GM12878 (cell line): ENCODE measurements around the gene DCAF11. TPM values are rescaled to one million over a fixed set of nuclear protein-coding genes. Genes with fewer than 3 reads are reported as not detected.

Experiments
- ATAC-seq: fragments of 200-7000 bp; cut with Tn5 transposase; 3 replicates; pipeline ENCODE4 v1.9.1; 2020; ENCODE audit warnings: mild to moderate bottlenecking, moderate library complexity
- BruUV-seq: library from RNA; stranded (reverse); fragments of 400-500 nt; replicated peaks from 2 replicates; lab custom pipeline; 2021; lab: Mats Ljungman, UMichigan
- CTCF ChIA-PET: fragments of 300-600 bp; sonication (Branson Sonifier 250); formaldehyde crosslinking; extraction: SDS; loops from one replicate; lab custom pipeline; 2021; ENCODE audit warnings: inconsistent platforms; lab: Yijun Ruan, JAX
- POLR2A ChIA-PET: fragments of 350-600 bp; formaldehyde crosslinking; extraction: SDS; loops from one replicate; lab custom pipeline; 2021; ENCODE audit warnings: inconsistent platforms; lab: Charles Lee
- RAD21 ChIA-PET: fragments of 300-600 bp; sonication (Branson Sonifier 250); formaldehyde crosslinking; loops from one replicate; lab custom pipeline; 2023; ENCODE audit warnings: antibody characterized with exemption; ENCODE audit not compliant: unreplicated experiment; lab: Charles Lee
- SMC1A ChIA-PET: fragments of 300-600 bp; sonication (Branson Sonifier 250); formaldehyde crosslinking; loops from one replicate; lab custom pipeline; 2023; ENCODE audit not compliant: unreplicated experiment, uncharacterized antibody; lab: Charles Lee
- DNase-seq: peaks from one replicate; pipeline ENCODE4 v3.0.0-alpha.2; 2011; ENCODE audit warnings: low read depth, low spot score
- FAIRE-seq: peaks from 3 replicates; lab custom pipeline; 2011; peaks lifted over from hg19 to GRCh38; lab: Jason Lieb, UNC
- H2AFZ ChIP-seq: 2 replicates; pipeline ENCODE4 v1.6.0; 2011; ENCODE audit warnings: low read depth, low read length, control low read depth; ENCODE audit not compliant: control insufficient read depth
- H3K27ac ChIP-seq: 2 replicates; pipeline ENCODE4 v1.5.1; 2011; ENCODE audit warnings: control low read depth; ENCODE audit not compliant: control insufficient read depth, insufficient read depth
- H3K27me3 ChIP-seq, 2 experiments: replicated peaks in 1 of 2; 2 replicates each; pipeline versions ENCODE4 v1.6.0 to v1.6.1; 2011; ENCODE audit warnings: low read length in 1 of 2; ENCODE audit not compliant: control insufficient read depth in 2 of 2, insufficient read depth in 2 of 2
- H3K36me3 ChIP-seq, 2 experiments: 2 replicates each; pipeline ENCODE4 v1.5.1; 2011; ENCODE audit warnings: low read length in 1 of 2; ENCODE audit not compliant: control insufficient read depth in 2 of 2, insufficient read depth in 2 of 2
- H3K4me1 ChIP-seq: 2 replicates; pipeline ENCODE4 v1.6.1; 2011; ENCODE audit warnings: mild to moderate bottlenecking, low read length, moderate library complexity, mixed read lengths; ENCODE audit not compliant: control insufficient read depth, insufficient read depth
- H3K4me2 ChIP-seq: 2 replicates; pipeline ENCODE4 v1.6.0; 2011; ENCODE audit warnings: control low read depth; ENCODE audit not compliant: control insufficient read depth, insufficient read depth
- H3K4me3 ChIP-seq: fragments of 200-600 bp; sonication (generic); 2 replicates; pipeline ENCODE4 v1.5.1; 2016
- H3K79me2 ChIP-seq: 2 replicates; pipeline ENCODE4 v1.6.0; 2011; ENCODE audit warnings: low read length; ENCODE audit not compliant: control insufficient read depth, insufficient read depth
- H3K9ac ChIP-seq: 2 replicates; pipeline ENCODE4 v1.8.0; 2011; ENCODE audit warnings: low read length, control low read depth, mixed read lengths; ENCODE audit not compliant: control insufficient read depth, insufficient read depth
- H3K9me3 ChIP-seq: replicated peaks from 3 replicates; pipeline ENCODE4 v1.5.1; 2011; ENCODE audit warnings: mild to moderate bottlenecking, low read length; ENCODE audit not compliant: control insufficient read depth, insufficient read depth
- H4K20me1 ChIP-seq: 2 replicates; pipeline ENCODE4 v1.6.0; 2011; ENCODE audit not compliant: control insufficient read depth, insufficient read depth
- BCL11A ChIP-seq: IDR thresholded peaks from 2 replicates; pipeline ENCODE4 v1.6.1; 2011; ENCODE audit warnings: low read depth, low read length
- BHLHE40 ChIP-seq, 2 experiments: fragments of 450-650 bp in 1 of 2; IDR thresholded peaks; 2 replicates each; pipeline ENCODE4 v1.6.1; 2011 to 2017; ENCODE audit warnings: low read depth in 2 of 2, borderline replicate concordance in 1 of 2, improper control_type of control experiment in 1 of 2, low read length in 1 of 2, mild to moderate bottlenecking in 1 of 2
- CHD1 ChIP-seq: IDR thresholded peaks from 2 replicates; pipeline ENCODE4 v1.6.1; 2012; ENCODE audit warnings: low read depth, low read length, improper control_type of control experiment
- CHD4 ChIP-seq: fragments of 200-600 bp; sonication (generic); IDR thresholded peaks from 2 replicates; pipeline ENCODE4 v1.6.1; 2016; ENCODE audit warnings: mild to moderate bottlenecking
- ETV6 ChIP-seq, 2 experiments: fragments of 450-650 bp in 1 of 2; IDR thresholded peaks in 1 of 2; conservative IDR thresholded peaks in 1 of 2; 2 replicates each; pipeline ENCODE4 v1.6.1; 2014; ENCODE audit warnings: antibody characterized with exemption in 1 of 2, borderline replicate concordance in 1 of 2, low read depth in 1 of 2, mild to moderate bottlenecking in 1 of 2, moderate library complexity in 1 of 2
- FOS ChIP-seq: IDR thresholded peaks from 3 replicates; pipeline ENCODE4 v1.6.1; 2011; ENCODE audit warnings: borderline replicate concordance; ENCODE audit not compliant: insufficient read length; ENCODE audit errors: extremely low read depth
- GATAD2B ChIP-seq: fragments of 450-650 bp; conservative IDR thresholded peaks from 2 replicates; pipeline ENCODE4 v1.6.1; 2017; ENCODE audit warnings: low read depth, mild to moderate bottlenecking, moderate library complexity
- IKZF1 ChIP-seq: fragments of 450-650 bp; conservative IDR thresholded peaks from 2 replicates; pipeline ENCODE4 v1.6.1; 2017; ENCODE audit warnings: antibody characterized with exemption, mild to moderate bottlenecking
- JUND ChIP-seq: IDR thresholded peaks from 2 replicates; pipeline ENCODE4 v1.6.1; 2012; ENCODE audit warnings: low read depth, mild to moderate bottlenecking, low read length, improper control_type of control experiment, moderate library complexity
- MTA2 ChIP-seq: fragments of 450-650 bp; IDR thresholded peaks from 2 replicates; pipeline ENCODE4 v1.6.1; 2016; ENCODE audit warnings: low read depth, mild to moderate bottlenecking, moderate library complexity
- NR2C1 ChIP-seq: fragments of 450-650 bp; IDR thresholded peaks from 2 replicates; pipeline ENCODE4 v1.6.1; 2017; ENCODE audit warnings: antibody characterized with exemption, mild to moderate bottlenecking, moderate library complexity
- POU2F2 ChIP-seq: IDR thresholded peaks from 3 replicates; pipeline ENCODE4 v1.6.1; 2011; ENCODE audit warnings: low read depth, mild to moderate bottlenecking, low read length, borderline replicate concordance
- RAD21 ChIP-seq: IDR thresholded peaks from 2 replicates; pipeline ENCODE4 v1.6.1; 2011; ENCODE audit warnings: mild to moderate bottlenecking, low read depth, low read length, moderate library complexity; ENCODE audit not compliant: insufficient read depth
- RUNX3 ChIP-seq: IDR thresholded peaks from 2 replicates; pipeline ENCODE4 v1.6.1; 2012; ENCODE audit warnings: low read length, inconsistent platforms
- TARDBP ChIP-seq: IDR thresholded peaks from 2 replicates; pipeline ENCODE4 v1.6.1; 2016; ENCODE audit warnings: borderline replicate concordance
- TBL1XR1 ChIP-seq: IDR thresholded peaks from 2 replicates; pipeline ENCODE4 v1.6.1; 2012; ENCODE audit warnings: low read depth, low read length, improper control_type of control experiment
- ZNF24 ChIP-seq: fragments of 450-650 bp; IDR thresholded peaks from 2 replicates; pipeline ENCODE4 v1.6.1; 2017; ENCODE audit warnings: antibody characterized with exemption, mild to moderate bottlenecking
- WGBS: methylation state at CpG from one replicate; pipeline ENCODE4 v1.1.6; 2016; ENCODE audit warnings: low lambda C conversion rate; ENCODE audit not compliant: insufficient replicate concordance, insufficient coverage; ENCODE audit errors: missing lambda C conversion rate; 5-methylcytosine and 5-hydroxymethylcytosine counted together
- in situ Hi-C: fragments of 300-500 bp; cut with MboI; formaldehyde crosslinking; loops from 9 replicates; pipeline ENCODE4 v1.14.3; 2018; ENCODE audit warnings: mixed read lengths
- intact Hi-C: fragments of 100-400 bp; cut with micrococcal nuclease; formaldehyde crosslinking; loops from one replicate; pipeline ENCODE4 v1.14.2; 2022; ENCODE audit not compliant: unreplicated experiment
- polyA plus RNA-seq, 11 experiments: library from polyadenylated mRNA; depleted of rRNA in 4 of 11; unstranded in 6 of 11; stranded (reverse) in 5 of 11; fragments of >200 nt; fragmentation: Nextera tagmentation in 4 of 11; fragmentation: Illumina TruSeq in 1 of 11; extraction: Ambion mirVana in 4 of 11; extraction: Trizol in 1 of 11; gene quantifications; 1 replicate in 1 of 11; 2 replicates in 10 of 11; pipeline versions ENCODE4 v1.2.1 to v1.2.3, GENCODE V29; 2011 to 2016; ENCODE audit warnings: inconsistent platforms in 2 of 11, missing spikeins in 2 of 11, low read depth in 1 of 11
- total RNA-seq, 4 experiments: library from RNA; depleted of rRNA in 3 of 4; stranded (reverse); fragments of >200 nt in 3 of 4; fragmentation: Illumina TruSeq in 1 of 4; extraction: Trizol in 1 of 4; gene quantifications; 2 replicates each; pipeline versions ENCODE4 v1.2.1 to v1.2.3, GENCODE V29; 2013 to 2021
- TF ChIP-seq, protein P1 (sequence below): fragments of 450-650 bp; IDR thresholded peaks from 2 replicates; pipeline ENCODE4 v1.6.1; 2017; ENCODE audit warnings: antibody characterized with exemption, mild to moderate bottlenecking, moderate library complexity
- TF ChIP-seq, protein P2 (sequence below): IDR thresholded peaks from 2 replicates; pipeline ENCODE4 v1.6.1; 2011; ENCODE audit warnings: low read depth, mild to moderate bottlenecking, low read length, moderate library complexity, borderline replicate concordance; ENCODE audit errors: extremely low read depth
- TF ChIP-seq, protein P3 (sequence below): IDR thresholded peaks from 2 replicates; pipeline ENCODE4 v1.6.1; 2012; ENCODE audit warnings: low read depth, low read length, improper control_type of control experiment

The DCAF11 gene
- total and polyA plus RNA-seq, 10 of the 15 experiments (the other 5 are each of a cell fraction or from before 2014, with no cell fraction given), result 13.4 to 91.2 (median 68.7) TPM

DNA sequence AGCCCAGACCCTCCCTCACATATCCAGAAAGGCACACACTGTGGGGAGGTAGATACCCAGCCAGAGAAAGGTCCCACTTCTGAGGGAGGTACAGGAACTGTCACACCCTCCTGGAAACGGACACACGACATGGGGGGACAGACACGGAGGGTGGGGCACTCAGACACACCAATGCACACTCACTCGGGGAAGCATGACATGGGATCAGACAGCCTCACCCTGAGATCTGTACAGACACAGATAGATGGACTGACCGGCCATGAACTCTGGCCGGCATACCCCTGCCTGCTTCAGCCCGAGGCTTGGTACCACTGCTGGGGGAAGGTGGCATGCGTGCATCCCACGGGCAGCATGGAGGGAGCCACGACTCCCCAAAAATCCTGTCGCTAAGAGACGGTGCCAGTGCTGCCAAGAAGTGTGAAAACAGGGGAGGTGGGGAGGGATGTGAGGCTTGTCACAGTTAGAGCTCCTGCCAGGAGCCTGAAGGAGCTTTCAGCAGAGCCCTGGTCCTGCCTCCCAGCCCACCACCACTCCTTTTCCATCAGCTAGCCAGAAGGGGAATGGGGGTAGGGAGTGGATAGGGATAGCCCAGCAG lies 42.6 kb upstream of the DCAF11 start (continued):
- no peak for TF ChIP-seq TBL1XR1
- TF ChIP-seq, protein P1, sequence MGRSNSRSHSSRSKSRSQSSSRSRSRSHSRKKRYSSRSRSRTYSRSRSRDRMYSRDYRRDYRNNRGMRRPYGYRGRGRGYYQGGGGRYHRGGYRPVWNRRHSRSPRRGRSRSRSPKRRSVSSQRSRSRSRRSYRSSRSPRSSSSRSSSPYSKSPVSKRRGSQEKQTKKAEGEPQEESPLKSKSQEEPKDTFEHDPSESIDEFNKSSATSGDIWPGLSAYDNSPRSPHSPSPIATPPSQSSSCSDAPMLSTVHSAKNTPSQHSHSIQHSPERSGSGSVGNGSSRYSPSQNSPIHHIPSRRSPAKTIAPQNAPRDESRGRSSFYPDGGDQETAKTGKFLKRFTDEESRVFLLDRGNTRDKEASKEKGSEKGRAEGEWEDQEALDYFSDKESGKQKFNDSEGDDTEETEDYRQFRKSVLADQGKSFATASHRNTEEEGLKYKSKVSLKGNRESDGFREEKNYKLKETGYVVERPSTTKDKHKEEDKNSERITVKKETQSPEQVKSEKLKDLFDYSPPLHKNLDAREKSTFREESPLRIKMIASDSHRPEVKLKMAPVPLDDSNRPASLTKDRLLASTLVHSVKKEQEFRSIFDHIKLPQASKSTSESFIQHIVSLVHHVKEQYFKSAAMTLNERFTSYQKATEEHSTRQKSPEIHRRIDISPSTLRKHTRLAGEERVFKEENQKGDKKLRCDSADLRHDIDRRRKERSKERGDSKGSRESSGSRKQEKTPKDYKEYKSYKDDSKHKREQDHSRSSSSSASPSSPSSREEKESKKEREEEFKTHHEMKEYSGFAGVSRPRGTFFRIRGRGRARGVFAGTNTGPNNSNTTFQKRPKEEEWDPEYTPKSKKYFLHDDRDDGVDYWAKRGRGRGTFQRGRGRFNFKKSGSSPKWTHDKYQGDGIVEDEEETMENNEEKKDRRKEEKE, result no peak
- no peak for TF ChIP-seq MTA2
- TF ChIP-seq RAD21, result no peak
- TF ChIP-seq IKZF1, result no peak
- no peak for TF ChIP-seq BCL11A
- TF ChIP-seq TARDBP, result no peak

DNA sequence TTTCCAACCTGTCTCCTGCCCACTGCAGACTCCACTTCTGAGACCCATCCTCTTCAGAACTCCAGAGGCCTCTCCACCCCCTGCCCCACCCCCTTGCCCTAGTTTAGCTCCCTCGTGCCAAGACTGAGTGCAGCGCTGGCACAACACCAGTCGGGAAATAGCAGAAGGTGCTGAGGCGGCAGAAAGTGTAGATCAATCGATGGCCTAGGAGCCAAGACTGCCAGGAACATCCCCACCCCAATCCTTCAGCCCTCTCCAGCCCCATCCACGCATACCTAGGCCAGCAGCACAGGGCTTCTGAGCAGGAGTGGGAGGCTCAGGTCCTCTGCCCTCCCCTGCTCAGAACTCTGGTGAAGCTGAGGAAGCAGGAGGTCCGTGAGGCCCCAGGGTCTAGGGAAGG lies 42.1 kb upstream of the DCAF11 start:
- FAIRE-seq, result no peak
- in situ Hi-C loops, result no loop called here

More for the DNA sequence above, 42.1 kb upstream of the DCAF11 start:
- Histone ChIP-seq H3K27me3 (no peaks in the 10 kb centered on the region; a peak in 1 of 4 replicates), H3K4me2 (no peak overlapping the region), H3K27ac (no peak overlapping the region), H3K9me3 (no peaks in the 10 kb centered on the region), H3K9ac (no peak overlapping the region), H3K36me3 (no peaks in the 10 kb centered on the region), H4K20me1 (no peaks in the 10 kb centered on the region; the same call in 1 of the 2 replicates), H3K4me1 (peaks cover 16% of the 10 kb centered on the region), H3K79me2 (no peaks in the 10 kb centered on the region), H3K4me3 (no peak overlapping the region), H2AFZ (no peak overlapping the region)
- SMC1A ChIA-PET, result interaction anchor here (1.1 to 1.6 kb wide), 3 partner anchors 14 to 20 kb away, joined by 3 to 4 read pairs (median 4); no protein-coding TSS in a partner anchor
- RAD21 ChIA-PET, result no interaction called here
- no TSS peak for BruUV-seq
- ATAC-seq (no peak), DNase-seq (no peak)
- intact Hi-C loops, result no loop called here
- POLR2A ChIA-PET, result interaction anchor here (1.7 kb wide), 1 partner anchor 9 kb away, joined by 7 read pairs; no protein-coding TSS in a partner anchor
- TF ChIP-seq GATAD2B (no peak), ETV6 (conservative IDR thresholded peaks at IDR 0.05 in 1 of 2, IDR thresholded peaks at IDR 0.05 in 1 of 2; ENCODE audit: borderline replicate concordance in 1 of 2, low read depth in 1 of 2) (no peak), RUNX3 (no peak), ZNF24 (no peak), FOS (no peak), RAD21 (no peak), CHD1 (no peak), NR2C1 (no peak), JUND (no peak), POU2F2 (no peak), CHD4 (no peak), BHLHE40 (IDR thresholded peaks at IDR 0.05; ENCODE audit: borderline replicate concordance in 1 of 2, low read depth in 2 of 2, low read length in 1 of 2) (no peak)
- TF ChIP-seq, protein P2, sequence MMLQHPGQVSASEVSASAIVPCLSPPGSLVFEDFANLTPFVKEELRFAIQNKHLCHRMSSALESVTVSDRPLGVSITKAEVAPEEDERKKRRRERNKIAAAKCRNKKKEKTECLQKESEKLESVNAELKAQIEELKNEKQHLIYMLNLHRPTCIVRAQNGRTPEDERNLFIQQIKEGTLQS, result no peak
- TF ChIP-seq, protein P3, sequence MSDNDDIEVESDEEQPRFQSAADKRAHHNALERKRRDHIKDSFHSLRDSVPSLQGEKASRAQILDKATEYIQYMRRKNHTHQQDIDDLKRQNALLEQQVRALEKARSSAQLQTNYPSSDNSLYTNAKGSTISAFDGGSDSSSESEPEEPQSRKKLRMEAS, result no peak
- CTCF ChIA-PET, result interaction anchor here (0.8 to 6.1 kb wide), 3 partner anchors 14 to 36 kb away, joined by 3 to 33 read pairs (median 5); no protein-coding TSS in a partner anchor
- WGBS, result 56% methylated on average over 7 of the region's 7 CpGs
